Renal pelvis (tissue), 4 donors: Measurements from ENCODE around the gene DDA1. TPM values are rescaled to one million over a fixed set of nuclear protein-coding genes. Genes with fewer than 3 reads are reported as not detected.
"Not testable (repeated sequence)": the region's sequence is repeated elsewhere in the genome, so short reads cannot be mapped to it uniquely, and the experiment has no call there.

ENCODE experiments used
- DNase-seq: peaks from one replicate; pipeline ENCODE4 v3.0.0-alpha.2; 2013
- polyA plus RNA-seq, 3 donors: library from polyadenylated mRNA; unstranded; fragments of 120-200 nt; gene quantifications; one replicate each; pipeline ENCODE4 v1.2.1, GENCODE V29; 2013; ENCODE audit not compliant: insufficient read length in 3 of 3

DDA1 gene
- polyA plus RNA-seq, 3 donors = 34.6 to 42.5 (median 40.7) TPM

DNA sequence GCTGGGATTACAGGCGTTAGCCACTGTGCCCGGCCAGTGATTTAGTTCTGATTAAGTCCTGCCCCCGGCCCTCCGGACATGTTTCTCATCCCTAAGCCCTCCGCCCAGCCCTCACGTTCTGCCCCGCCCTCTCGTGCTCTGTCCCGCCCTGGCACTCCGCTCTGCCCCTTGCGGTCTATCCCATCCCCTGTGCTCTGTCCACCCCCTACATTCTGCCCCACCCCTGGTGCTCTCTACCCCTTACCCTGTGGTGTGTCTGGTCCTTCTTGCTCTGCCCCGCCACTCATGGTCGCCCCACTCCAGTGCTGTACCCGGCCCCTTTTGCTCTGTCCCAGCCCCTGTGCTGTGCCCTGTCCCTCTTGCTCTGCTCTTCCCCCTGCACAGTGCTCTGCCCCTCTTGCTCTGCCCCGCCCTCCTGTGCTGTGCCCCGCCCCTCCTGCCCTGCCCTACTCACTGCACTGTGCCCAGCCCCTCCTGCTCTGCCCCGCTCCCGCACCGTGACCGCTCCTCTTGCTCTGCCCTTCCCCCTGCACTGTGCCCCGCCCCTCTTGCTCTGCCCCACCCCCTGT, 31.0 kb downstream of the DDA1 start:
- no peak for DNase-seq

GRCh38 chr19:17340871-17341357, 31.6 kb downstream of the DDA1 start:
- no peak for DNase-seq

DNA sequence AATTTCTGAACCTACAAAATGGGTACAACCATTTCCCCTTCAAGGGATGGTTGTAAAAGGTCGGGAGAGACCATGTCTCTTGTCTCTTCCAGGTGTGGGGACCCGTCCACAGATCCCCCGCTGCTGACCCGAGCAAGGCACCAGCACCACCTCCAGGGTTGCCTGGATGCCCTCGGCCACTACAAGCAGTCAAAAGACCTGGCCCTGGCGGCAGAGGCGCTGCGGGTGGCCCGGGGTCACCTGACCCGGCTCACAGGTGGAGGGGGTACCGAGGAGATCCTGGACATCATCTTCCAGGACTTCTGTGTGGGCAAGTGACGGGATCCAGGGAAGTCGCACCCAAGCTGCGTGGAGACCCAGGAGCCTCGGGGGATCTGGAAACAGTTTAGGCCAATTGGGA, 32.0 kb downstream of the DDA1 start:
- DNase-seq = no peak

DNA sequence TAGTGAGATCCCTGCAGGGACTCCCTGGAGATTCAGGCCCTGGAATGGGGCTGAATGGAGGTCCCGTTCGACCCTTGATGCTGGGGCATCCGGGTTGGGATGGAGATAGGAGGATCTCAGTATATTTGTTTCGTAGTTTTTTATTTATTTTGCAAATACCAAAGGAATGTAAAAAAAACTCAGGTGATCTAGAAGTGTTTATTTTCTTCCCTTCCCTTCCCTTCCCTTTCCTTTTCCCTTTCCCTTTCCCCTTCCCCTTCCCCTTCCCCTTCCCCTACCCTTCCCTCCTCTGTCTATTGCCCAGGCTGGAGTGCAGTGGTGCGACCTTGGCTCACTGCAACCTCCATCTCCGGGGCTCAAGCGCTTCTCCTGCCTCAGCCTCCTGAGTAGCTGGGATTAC, 32.5 kb downstream of the DDA1 start:
- DNase-seq = no peak

GRCh38 chr19:17346109-17346671, 36.8 kb downstream of the DDA1 start:
- DNase-seq = no peak

GRCh38 chr19:17347361-17347760, 38.0 kb downstream of the DDA1 start:
- DNase-seq = no peak

GRCh38 chr19:17347877-17348276, 38.5 kb downstream of the DDA1 start:
- DNase-seq = no peak

DNA sequence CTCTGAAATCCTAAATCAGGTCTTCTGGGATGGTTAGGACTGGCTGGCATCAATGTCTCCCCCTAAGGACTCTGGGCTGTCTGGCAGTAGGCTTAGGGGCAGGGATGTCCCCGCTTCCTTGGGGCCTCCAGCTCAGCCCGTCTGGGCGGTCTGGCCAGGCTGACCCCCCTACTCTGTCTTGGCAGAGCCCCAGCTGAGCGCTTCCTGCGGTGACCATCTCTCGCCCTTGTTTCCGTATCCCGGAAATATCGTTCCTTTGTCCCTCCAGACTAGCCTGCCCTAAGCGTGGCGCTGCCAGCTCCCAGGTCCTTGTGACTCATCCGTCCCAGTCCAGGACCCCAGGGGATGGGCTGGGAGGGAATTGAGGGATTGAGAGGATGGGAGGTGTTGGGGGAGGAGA, 39.3 kb downstream of the DDA1 start:
- DNase-seq = peak; percentile 71

DNA sequence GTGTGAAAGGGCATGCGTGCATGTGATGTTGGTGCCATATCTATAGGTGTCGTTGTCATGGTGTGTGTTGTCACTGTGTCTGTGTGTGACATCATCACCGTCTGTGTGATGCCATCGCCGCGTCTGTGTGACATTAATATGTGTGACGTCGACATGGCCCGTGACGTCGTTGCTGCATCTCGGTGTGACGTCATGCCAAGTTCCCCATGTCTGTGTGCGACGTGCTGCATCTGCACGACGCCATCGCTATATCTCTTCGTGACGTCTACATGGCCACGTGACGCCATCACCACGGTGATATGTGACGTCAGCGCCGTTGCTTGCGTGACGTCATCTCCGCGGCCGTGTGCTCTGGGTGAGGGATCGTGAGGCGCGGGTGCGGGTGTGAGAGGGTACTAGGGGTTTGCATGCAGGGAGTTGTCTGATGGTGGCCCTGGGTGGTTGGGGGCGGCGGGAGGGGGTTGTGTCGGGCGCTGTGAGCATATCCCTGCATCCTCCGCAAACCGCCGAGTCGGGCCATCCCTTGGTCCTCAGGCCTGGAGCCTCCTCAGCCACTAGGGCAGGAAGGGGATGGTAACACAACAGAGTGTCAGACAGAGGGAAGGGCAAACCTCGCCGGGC, 42.6 kb downstream of the DDA1 start:
- no peak for DNase-seq

GRCh38 chr19:17352608-17353280, 43.4 kb downstream of the DDA1 start:
- DNase-seq = no peak

GRCh38 chr19:17353386-17353785, 44.0 kb downstream of the DDA1 start:
- no peak for DNase-seq

- DNase-seq = no peak
These were observed 47.8 kb downstream of the DDA1 start for GRCh38 chr19:17357078-17357666.

- DNase-seq = no peak
These were observed 48.4 kb downstream of the DDA1 start for GRCh38 chr19:17357724-17358123.

GRCh38 chr19:17358395-17358794, 49.0 kb downstream of the DDA1 start:
- DNase-seq = no peak

DNA sequence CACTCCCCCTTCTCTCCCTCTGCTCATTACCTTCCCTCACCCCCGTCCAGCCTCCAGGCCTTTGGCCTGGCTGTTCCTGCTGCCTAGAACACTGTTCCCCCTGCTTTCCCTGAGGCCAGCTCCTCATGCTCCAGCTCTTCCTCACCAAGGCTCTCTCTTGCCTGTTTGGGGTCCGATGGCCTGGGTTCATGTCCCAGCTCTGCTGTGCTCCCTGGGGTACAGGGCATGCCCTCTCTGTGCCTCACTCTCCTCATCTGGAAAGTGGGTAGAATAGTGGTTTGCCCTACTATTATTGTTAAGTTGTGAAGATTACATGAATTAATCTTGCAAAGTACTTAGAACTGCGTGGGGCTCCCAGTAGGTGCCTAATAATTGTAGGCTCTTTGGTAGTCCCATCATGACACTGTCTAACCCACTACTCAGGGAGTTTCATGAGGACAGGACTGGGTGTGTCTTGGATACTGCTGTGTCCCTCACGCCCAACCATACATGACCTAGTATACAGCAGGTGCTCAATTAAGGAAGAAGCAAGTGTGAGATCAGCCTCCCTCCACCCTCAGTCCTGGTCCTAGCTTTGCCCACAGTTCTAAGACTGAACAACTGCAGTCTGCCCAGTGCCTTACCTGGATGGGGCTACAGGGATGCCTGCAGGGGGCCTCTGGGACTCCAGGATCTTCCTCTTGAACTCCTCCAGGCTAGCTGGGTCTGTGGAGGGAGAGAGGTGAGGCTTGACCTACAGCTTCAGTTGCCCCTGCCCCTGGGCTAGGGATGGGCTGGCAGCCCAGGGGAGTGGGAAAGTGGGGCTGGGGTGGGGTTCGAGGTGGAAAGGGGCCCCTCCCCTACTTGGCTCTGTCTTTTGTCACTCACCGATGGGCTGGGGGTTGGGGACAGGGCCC, 50.8 kb downstream of the DDA1 start:
- DNase-seq = no peak

DNA sequence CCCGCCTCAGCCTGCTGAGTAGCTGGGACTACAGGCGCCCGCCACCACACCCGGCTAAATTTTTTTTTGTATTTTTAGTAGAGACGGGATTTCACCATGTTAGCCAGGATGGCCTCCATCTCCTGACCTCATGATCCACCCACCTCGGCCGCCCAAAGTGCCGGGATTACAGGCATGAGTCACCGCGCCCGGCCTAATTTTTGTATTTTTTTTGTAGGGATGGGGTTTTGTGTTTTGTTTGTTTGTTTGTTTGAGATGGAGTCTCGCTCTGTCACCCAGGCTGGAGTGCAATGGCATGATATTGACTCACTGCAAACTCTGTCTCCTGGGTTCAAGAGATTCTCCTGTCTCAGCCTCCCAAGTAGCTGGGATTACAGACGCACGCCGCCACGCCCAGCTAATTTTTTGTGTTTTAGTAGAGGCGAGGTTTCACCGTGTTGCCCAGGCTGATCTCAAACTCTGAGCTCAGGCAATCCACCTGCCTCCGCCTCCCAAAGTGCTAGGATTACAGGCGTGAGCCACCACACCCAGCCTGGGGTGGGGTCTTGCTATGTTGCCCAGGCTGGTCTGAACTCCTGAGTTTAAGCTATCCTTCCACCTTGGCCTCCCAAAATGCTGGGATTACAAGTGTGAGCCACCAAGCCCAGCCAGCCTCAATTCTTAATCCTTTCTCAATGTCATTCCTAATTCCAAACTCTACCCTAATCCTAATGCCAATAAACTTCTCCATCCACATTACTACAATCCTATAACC, 54.7 kb downstream of the DDA1 start:
- not testable (repeated sequence) for DNase-seq

DNA sequence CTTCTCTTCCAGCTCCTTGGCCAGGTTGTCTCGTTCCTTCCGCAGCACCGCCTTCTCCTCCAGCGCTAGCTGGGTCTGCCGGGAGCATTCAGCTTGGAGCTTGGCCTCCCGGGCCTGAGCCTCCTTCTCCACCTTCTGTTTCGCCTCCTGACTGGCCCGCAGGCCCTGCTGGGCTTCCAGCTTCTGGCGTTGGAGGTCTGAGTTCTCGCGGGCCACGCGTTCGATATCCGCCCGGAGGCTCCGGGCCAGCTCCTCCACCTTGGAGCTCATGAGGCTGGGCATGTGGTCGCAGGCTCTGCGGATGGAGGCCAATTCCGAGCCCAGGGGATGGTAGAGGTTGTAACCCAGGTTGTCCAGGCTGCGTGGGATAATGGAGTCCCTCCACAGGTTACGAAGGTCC, 56.0 kb downstream of the DDA1 start:
- no peak for DNase-seq

DNA sequence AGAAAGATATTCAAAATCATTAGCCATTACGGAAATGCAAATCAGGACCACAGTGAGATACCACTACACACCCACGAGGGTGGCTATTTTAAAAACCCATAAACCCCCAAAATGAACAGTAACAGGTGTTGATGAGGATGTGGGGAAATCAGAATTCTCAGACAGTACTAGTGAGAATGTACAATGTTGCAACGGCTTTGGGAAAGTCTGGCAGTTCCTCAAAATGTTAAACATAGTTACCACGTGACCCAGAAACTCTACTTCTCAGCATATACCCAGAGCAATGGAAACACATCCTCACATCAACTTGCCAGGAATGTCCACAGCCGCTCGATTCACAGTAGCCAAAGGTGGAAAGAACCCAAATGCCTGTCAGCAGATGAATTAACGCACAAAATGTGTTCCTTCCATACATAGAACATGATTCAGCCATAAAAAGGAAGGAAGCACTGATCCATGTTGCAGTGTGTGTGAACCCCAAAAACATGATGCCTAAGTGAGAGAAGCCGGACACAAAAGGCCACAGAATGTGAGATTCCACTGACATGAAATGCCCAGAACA, 60.7 kb downstream of the DDA1 start:
- DNase-seq = no peak
